HG03196 (cell line): ENCODE measurements around the gene ANOS1.

ENCODE experiments used
- ATAC-seq: cut with Tn5 transposase; IDR thresholded peaks from one replicate; pipeline ENCODE4 v1.9.1; 2021; ENCODE audit not compliant: unreplicated experiment

ANOS1 gene

GRCh38 chrX:8717354-8717753, 14.6 kb downstream of the ANOS1 start:
- ATAC-seq = no peak

- no peak for ATAC-seq
Measured at GRCh38 chrX:8714164-8714563, 17.8 kb downstream of the ANOS1 start.

- ATAC-seq = no peak
Measured at GRCh38 chrX:8711401-8711800, 20.5 kb downstream of the ANOS1 start.

- no peak for ATAC-seq
Measured at GRCh38 chrX:8704184-8704583, 27.8 kb downstream of the ANOS1 start.

GRCh38 chrX:8692871-8693270, 39.1 kb downstream of the ANOS1 start:
- no peak for ATAC-seq

GRCh38 chrX:8689473-8689872, 42.5 kb downstream of the ANOS1 start:
- no peak for ATAC-seq

GRCh38 chrX:8688776-8689175, 43.2 kb downstream of the ANOS1 start:
- no peak for ATAC-seq

- no peak for ATAC-seq
Measured at GRCh38 chrX:8684201-8684965, 47.6 kb downstream of the ANOS1 start.

GRCh38 chrX:8683687-8684086, 48.2 kb downstream of the ANOS1 start:
- ATAC-seq = no peak

- ATAC-seq = no peak
Measured at GRCh38 chrX:8679550-8679949, 52.4 kb downstream of the ANOS1 start.

- no peak for ATAC-seq
Measured at GRCh38 chrX:8675006-8675630, 56.8 kb downstream of the ANOS1 start.

GRCh38 chrX:8673201-8673600, 58.7 kb downstream of the ANOS1 start:
- no peak for ATAC-seq

GRCh38 chrX:8672176-8672575, 59.8 kb downstream of the ANOS1 start:
- no peak for ATAC-seq

- no peak for ATAC-seq
Measured at GRCh38 chrX:8668813-8669212, 63.1 kb downstream of the ANOS1 start.

- no peak for ATAC-seq
Measured at GRCh38 chrX:8663325-8663724, 68.6 kb downstream of the ANOS1 start.

GRCh38 chrX:8657883-8658282, 74.1 kb downstream of the ANOS1 start:
- no peak for ATAC-seq

GRCh38 chrX:8653956-8654355, 78.0 kb downstream of the ANOS1 start:
- no peak for ATAC-seq

- ATAC-seq = no peak
Measured at GRCh38 chrX:8649969-8650368, 82.0 kb downstream of the ANOS1 start.

GRCh38 chrX:8647176-8647575, 84.8 kb downstream of the ANOS1 start:
- ATAC-seq = no peak

GRCh38 chrX:8639949-8640475, 91.9 kb downstream of the ANOS1 start:
- ATAC-seq = no peak

- ATAC-seq = no peak
Measured at GRCh38 chrX:8636497-8636896, 95.4 kb downstream of the ANOS1 start.

- ATAC-seq = no peak
Measured at GRCh38 chrX:8635812-8636211, 96.1 kb downstream of the ANOS1 start.
